HepG2 (cell line): ENCODE measurements around the gene EVI2B. TPM values are rescaled to one million over a fixed set of nuclear protein-coding genes. Genes with fewer than 3 reads are reported as not detected.

ENCODE experiments used
- ATAC-seq: fragments of 200-7000 bp; cut with Tn5 transposase; 3 replicates; pipeline ENCODE4 v1.9.1; 2020; ENCODE audit warnings: mild to moderate bottlenecking, moderate library complexity
- BruUV-seq: library from RNA; stranded (reverse); fragments of 400-500 nt; replicated peaks from 2 replicates; lab custom pipeline; 2021; lab: Mats Ljungman, UMichigan
- CTCF ChIA-PET: fragments of 300-600 bp; formaldehyde crosslinking; extraction: SDS; loops from one replicate; lab custom pipeline; 2021; ENCODE audit warnings: low total read pairs, inconsistent platforms, low intra/inter-chr PET ratio; lab: Yijun Ruan, JAX
- POLR2A ChIA-PET: fragments of 350-600 bp; sonication (Branson Sonifier 250); formaldehyde crosslinking; loops from one replicate; lab custom pipeline; 2020; ENCODE audit warnings: antibody characterized with exemption, inconsistent platforms; lab: Yijun Ruan, JAX
- DNase-seq: peaks from one replicate; pipeline ENCODE4 v3.0.0-alpha.2; 2015; ENCODE audit warnings: low spot score
- FAIRE-seq: peaks from 3 replicates; lab custom pipeline; 2011; peaks lifted over from hg19 to GRCh38; lab: Jason Lieb, UNC
- H2AFZ ChIP-seq: one replicate; pipeline ENCODE4 v1.6.1; 2011; ENCODE audit warnings: low read length, inconsistent platforms
- H3K27ac ChIP-seq: fragments of 300-600 bp; 3 replicates; pipeline ENCODE4 v1.8.0; 2011; ENCODE audit warnings: mixed run types, mild to moderate bottlenecking, mixed read lengths, low read length, inconsistent platforms; ENCODE audit not compliant: insufficient read depth; ENCODE audit errors: extremely low read length
- H3K27me3 ChIP-seq, 2 experiments: fragments of 200-600 bp in 1 of 2; 2 replicates in 1 of 2; 3 replicates in 1 of 2; pipeline versions ENCODE4 v1.6.0 to v1.8.0; 2011; ENCODE audit warnings: low read length in 2 of 2, mild to moderate bottlenecking in 2 of 2, moderate library complexity in 2 of 2, inconsistent platforms in 1 of 2; ENCODE audit not compliant: insufficient read depth in 2 of 2, control insufficient read depth in 1 of 2
- H3K36me3 ChIP-seq, 2 experiments: fragments of 200-600 bp in 1 of 2; replicated peaks in 1 of 2; 2 replicates in 1 of 2; 3 replicates in 1 of 2; pipeline versions ENCODE4 v1.5.1 to v1.8.0; 2011; ENCODE audit warnings: low read length in 2 of 2, inconsistent platforms in 1 of 2; ENCODE audit not compliant: insufficient read depth in 2 of 2, control insufficient read depth in 1 of 2
- H3K4me1 ChIP-seq: 2 replicates; pipeline ENCODE4 v1.5.1; 2012; ENCODE audit warnings: low read length, inconsistent platforms; ENCODE audit not compliant: insufficient read depth
- H3K4me2 ChIP-seq: 2 replicates; pipeline ENCODE4 v1.6.0; 2011; ENCODE audit warnings: low read depth, low read length, inconsistent platforms
- H3K4me3 ChIP-seq, 3 experiments: fragments of 200-600 bp in 1 of 3; sonication (generic), shearing (Covaris generic) in 1 of 3; replicated peaks in 1 of 3; 2 replicates each; pipeline ENCODE4 v1.5.1; 2011 to 2016; ENCODE audit warnings: low read length in 3 of 3, inconsistent platforms in 2 of 3, low read depth in 2 of 3, mild to moderate bottlenecking in 2 of 3, control low read depth in 1 of 3, mixed read lengths in 1 of 3; ENCODE audit not compliant: insufficient read depth in 1 of 3
- H3K79me2 ChIP-seq: one replicate; pipeline ENCODE4 v1.6.1; 2011; ENCODE audit warnings: low read length, inconsistent platforms; ENCODE audit not compliant: insufficient read depth
- H3K9ac ChIP-seq: 2 replicates; pipeline ENCODE4 v1.6.0; 2011; ENCODE audit warnings: mild to moderate bottlenecking, low read depth, low read length, inconsistent platforms; ENCODE audit not compliant: insufficient read depth
- H3K9me3 ChIP-seq: 2 replicates; pipeline ENCODE4 v1.5.1; 2012; ENCODE audit warnings: mild to moderate bottlenecking, low read length
- H4K20me1 ChIP-seq: 2 replicates; pipeline ENCODE4 v1.6.0; 2011; ENCODE audit warnings: inconsistent platforms, mild to moderate bottlenecking, low read length, moderate library complexity; ENCODE audit not compliant: insufficient read depth
- MAFF ChIP-seq: IDR thresholded peaks from 2 replicates; pipeline ENCODE4 v1.6.1; 2011; ENCODE audit warnings: low read depth, low read length, improper control_type of control experiment
- MAFK ChIP-seq, 2 experiments: IDR thresholded peaks in 1 of 2; conservative IDR thresholded peaks in 1 of 2; 2 replicates each; pipeline ENCODE4 v1.6.1; 2011; ENCODE audit warnings: improper control_type of control experiment in 2 of 2, low read length in 2 of 2
- TBX2 ChIP-seq: sonication (generic); formaldehyde crosslinking; IDR thresholded peaks from 2 replicates; pipeline ENCODE4 v1.5.0; 2020; ENCODE audit warnings: missing genetic modification reagents, mild to moderate bottlenecking, borderline replicate concordance
- ZNF138 ChIP-seq: sonication (generic); formaldehyde crosslinking; IDR thresholded peaks from 2 replicates; pipeline ENCODE4 v1.5.0; 2020; ENCODE audit warnings: mild to moderate bottlenecking, low read depth, missing genetic modification reagents
- ZNF280B ChIP-seq: sonication (generic); formaldehyde crosslinking; IDR thresholded peaks from 2 replicates; pipeline ENCODE4 v1.5.0; 2020; ENCODE audit warnings: missing genetic modification reagents, mild to moderate bottlenecking, borderline replicate concordance
- WGBS: methylation state at CpG from one replicate; pipeline ENCODE4 v1.1.6; 2017; ENCODE audit warnings: low lambda C conversion rate; 5-methylcytosine and 5-hydroxymethylcytosine counted together
- in situ Hi-C: cut with HindIII; loops from 2 replicates; pipeline ENCODE4 v1.10.0; 2017; ENCODE audit warnings: low pct_unique_long_range_greater_than_20kb; ENCODE audit not compliant: extremely low pct_ligation_motif_present
- intact Hi-C: fragments of 100-400 bp; cut with micrococcal nuclease; formaldehyde crosslinking; loops from one replicate; pipeline ENCODE4 v1.10.0; 2022; ENCODE audit not compliant: unreplicated experiment
- polyA plus RNA-seq, 8 experiments: library from polyadenylated mRNA; depleted of rRNA in 3 of 8; stranded (reverse) in 7 of 8; unstranded in 1 of 8; fragments of >200 nt; fragmentation: Illumina TruSeq in 4 of 8; extraction: Trizol in 4 of 8; gene quantifications; 2 replicates each; pipeline versions ENCODE4 v1.2.1 to v1.2.3, GENCODE V29; 2011 to 2016; ENCODE audit warnings: low read depth in 4 of 8, missing spikeins in 1 of 8, mixed read lengths in 1 of 8; ENCODE audit not compliant: insufficient read depth in 1 of 8
- total RNA-seq, 5 experiments: library from RNA; depleted of rRNA; stranded (reverse); fragments of >200 nt; fragmentation: Illumina TruSeq; extraction: Trizol; gene quantifications; 2 replicates each; pipeline ENCODE4 v1.2.3, GENCODE V29; 2016; ENCODE audit warnings: low read depth in 1 of 5
- TF ChIP-seq, protein P1 (sequence below): sonication (generic); formaldehyde crosslinking; conservative IDR thresholded peaks from 2 replicates; pipeline ENCODE4 v1.5.0; 2020; ENCODE audit warnings: missing genetic modification reagents

EVI2B gene
- total and polyA plus RNA-seq, 2 of the 13 experiments (the other 11 are each of a cell fraction or from before 2014, with no cell fraction given), result not detected

DNA sequence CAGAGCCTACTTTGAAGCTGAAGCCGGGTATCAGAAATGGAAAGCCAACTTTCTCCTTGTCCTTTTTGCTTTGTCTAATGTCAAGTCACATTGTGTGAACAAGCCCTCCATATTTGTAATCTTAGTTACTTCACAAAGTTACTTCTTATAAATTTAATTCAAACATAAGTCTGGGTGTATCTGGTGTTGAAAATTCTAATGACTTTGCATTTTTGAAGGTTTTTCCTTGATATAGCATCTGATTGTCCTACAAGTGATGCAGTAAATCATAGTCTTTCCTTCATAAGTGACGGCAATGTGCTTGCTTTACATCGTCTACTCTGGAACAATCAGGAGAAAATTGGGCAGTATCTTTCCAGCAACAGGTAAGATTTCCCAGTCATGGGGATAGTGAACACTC lies 53.7 kb downstream of the EVI2B start:
- POLR2A ChIA-PET, result no interaction called here
- no peak overlapping the region for H3K27ac ChIP-seq
- WGBS, result 97% methylated on average over 3 of the region's 3 CpGs
- no peaks in the 10 kb centered on the region for H3K27me3 ChIP-seq
- H3K36me3 ChIP-seq, result peaks cover 2 to 26% of the 10 kb centered on the region in 2 experiments
- CTCF ChIA-PET, result no interaction called here
- ATAC-seq, result no peak
- H3K9ac ChIP-seq, result no peak overlapping the region
- in situ Hi-C loops, result no loop called here
- H3K79me2 ChIP-seq, result no peaks in the 10 kb centered on the region
- no peaks in the 10 kb centered on the region for H3K9me3 ChIP-seq
- TF ChIP-seq, protein P1, sequence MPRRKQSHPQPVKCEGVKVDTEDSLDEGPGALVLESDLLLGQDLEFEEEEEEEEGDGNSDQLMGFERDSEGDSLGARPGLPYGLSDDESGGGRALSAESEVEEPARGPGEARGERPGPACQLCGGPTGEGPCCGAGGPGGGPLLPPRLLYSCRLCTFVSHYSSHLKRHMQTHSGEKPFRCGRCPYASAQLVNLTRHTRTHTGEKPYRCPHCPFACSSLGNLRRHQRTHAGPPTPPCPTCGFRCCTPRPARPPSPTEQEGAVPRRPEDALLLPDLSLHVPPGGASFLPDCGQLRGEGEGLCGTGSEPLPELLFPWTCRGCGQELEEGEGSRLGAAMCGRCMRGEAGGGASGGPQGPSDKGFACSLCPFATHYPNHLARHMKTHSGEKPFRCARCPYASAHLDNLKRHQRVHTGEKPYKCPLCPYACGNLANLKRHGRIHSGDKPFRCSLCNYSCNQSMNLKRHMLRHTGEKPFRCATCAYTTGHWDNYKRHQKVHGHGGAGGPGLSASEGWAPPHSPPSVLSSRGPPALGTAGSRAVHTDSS (CRISPR knock-in tag), result no peak
- TF ChIP-seq MAFF, result peak; percentile 37; the same call in 1 of the 2 replicates
- TF ChIP-seq MAFK (conservative IDR thresholded peaks at IDR 0.05 in 1 of 2, IDR thresholded peaks at IDR 0.05 in 1 of 2; ENCODE audit: low read length in 2 of 2), result peak; percentile 42 to 50; a peak in 3 of 4 replicates
- TF ChIP-seq ZNF138 (CRISPR knock-in tag), result no peak
- TF ChIP-seq TBX2, result no peak
- TF ChIP-seq ZNF280B (CRISPR knock-in tag), result no peak
- TF ChIP-seq, all 625 proteins: peak for 2
- no peaks in the 10 kb centered on the region for H4K20me1 ChIP-seq
- no peak overlapping the region for H3K4me2 ChIP-seq
- DNase-seq (no peak), FAIRE-seq (no peak)
- no peaks in the 10 kb centered on the region for H3K4me1 ChIP-seq
- no peak overlapping the region for H2AFZ ChIP-seq
- intact Hi-C loops, result no loop called here
- no TSS peak for BruUV-seq
- H3K4me3 ChIP-seq, result no peak overlapping the region
